ENCODE measurements around the gene MRPL18.
"Not testable (repeated sequence)": the region's sequence is repeated elsewhere in the genome, so short reads cannot be mapped to it uniquely, and the experiment has no call there.

MRPL18 gene

GRCh38 chr6:159790149-159790955 lies at the start of gene MRPL18:
Gene MRPL18 (plus strand): TSS chr6:159790467. CDS start chr6:159790588, 121 bp downstream.
- peak; percentile 93 for ATAC-seq
- TF ChIP-seq RARB (CRISPR knock-in tag; IDR thresholded peaks at IDR 0.05), result no peak

GRCh38 chr6:159742165-159742564 lies 48.1 kb upstream of the MRPL18 start:
- no peak for ATAC-seq
- no peak for TF ChIP-seq PPARA (CRISPR knock-in tag; IDR thresholded peaks at IDR 0.05; ENCODE audit: borderline replicate concordance)
- TF ChIP-seq CREB5 (CRISPR knock-in tag; IDR thresholded peaks at IDR 0.05; ENCODE audit: low read depth), result no peak
- no peak for TF ChIP-seq TCF4 (CRISPR knock-in tag; IDR thresholded peaks at IDR 0.05; ENCODE audit: borderline replicate concordance)
- no peak for TF ChIP-seq SNAI2 (CRISPR knock-in tag; IDR thresholded peaks at IDR 0.05)
- no peak for TF ChIP-seq ISL1 (CRISPR knock-in tag; IDR thresholded peaks at IDR 0.05)
- no peak for TF ChIP-seq TOX (CRISPR knock-in tag; IDR thresholded peaks at IDR 0.05; ENCODE audit: borderline replicate concordance)
- no peak for TF ChIP-seq ZNF565 (CRISPR knock-in tag; conservative IDR thresholded peaks at IDR 0.05; ENCODE audit: low read depth)
- TF ChIP-seq ZNF70 (CRISPR knock-in tag; IDR thresholded peaks at IDR 0.05), result no peak
- no peak for TF ChIP-seq OSR1 (CRISPR knock-in tag; IDR thresholded peaks at IDR 0.05)
- no peak for TF ChIP-seq GLIS3 (CRISPR knock-in tag; IDR thresholded peaks at IDR 0.05)
- TF ChIP-seq CSRNP3 (CRISPR knock-in tag; IDR thresholded peaks at IDR 0.05), result no peak
- TF ChIP-seq ESRRG (CRISPR knock-in tag; IDR thresholded peaks at IDR 0.05), result no peak
- no peak for TF ChIP-seq POU6F1 (CRISPR knock-in tag; IDR thresholded peaks at IDR 0.05; ENCODE audit: borderline replicate concordance, low read depth)
- TF ChIP-seq ZFP3 (CRISPR knock-in tag; IDR thresholded peaks at IDR 0.05), result no peak
- TF ChIP-seq RARB (CRISPR knock-in tag; IDR thresholded peaks at IDR 0.05), result no peak
- no peak for TF ChIP-seq ZC3H10 (CRISPR knock-in tag; IDR thresholded peaks at IDR 0.05)
- TF ChIP-seq ZFP30 (CRISPR knock-in tag; IDR thresholded peaks at IDR 0.05), result no peak
- no peak for TF ChIP-seq BACH2 (CRISPR knock-in tag; IDR thresholded peaks at IDR 0.05; ENCODE audit: borderline replicate concordance)
- no peak for TF ChIP-seq CSDC2 (CRISPR knock-in tag; IDR thresholded peaks at IDR 0.05)

- no peak for ATAC-seq
- TF ChIP-seq CSRNP3 (CRISPR knock-in tag; IDR thresholded peaks at IDR 0.05) (no peak), TOX (CRISPR knock-in tag; IDR thresholded peaks at IDR 0.05; ENCODE audit: borderline replicate concordance) (no peak), OSR1 (CRISPR knock-in tag; IDR thresholded peaks at IDR 0.05) (no peak), BACH2 (CRISPR knock-in tag; IDR thresholded peaks at IDR 0.05; ENCODE audit: borderline replicate concordance) (no peak), RARB (CRISPR knock-in tag; IDR thresholded peaks at IDR 0.05) (no peak), GLIS3 (CRISPR knock-in tag; IDR thresholded peaks at IDR 0.05) (no peak), SNAI2 (CRISPR knock-in tag; IDR thresholded peaks at IDR 0.05) (no peak)
Observed at GRCh38 chr6:159745081-159745480, 45.2 kb upstream of the MRPL18 start.

- TF ChIP-seq ISL1 (CRISPR knock-in tag; IDR thresholded peaks at IDR 0.05), result no peak
- no peak for TF ChIP-seq SNAI2 (CRISPR knock-in tag; IDR thresholded peaks at IDR 0.05)
- TF ChIP-seq RARB (CRISPR knock-in tag; IDR thresholded peaks at IDR 0.05), result no peak
- TF ChIP-seq ZC3H10 (CRISPR knock-in tag; IDR thresholded peaks at IDR 0.05), result no peak
- no peak for TF ChIP-seq ARNTL (CRISPR knock-in tag; IDR thresholded peaks at IDR 0.05; ENCODE audit: borderline replicate concordance, low read depth)
- no peak for TF ChIP-seq ZFP3 (CRISPR knock-in tag; IDR thresholded peaks at IDR 0.05)
- TF ChIP-seq ZNF8 (CRISPR knock-in tag; IDR thresholded peaks at IDR 0.05), result no peak
- TF ChIP-seq BACH2 (CRISPR knock-in tag; IDR thresholded peaks at IDR 0.05; ENCODE audit: borderline replicate concordance), result no peak
- TF ChIP-seq OSR1 (CRISPR knock-in tag; IDR thresholded peaks at IDR 0.05), result no peak
- no peak for TF ChIP-seq PATZ1 (CRISPR knock-in tag; IDR thresholded peaks at IDR 0.05; ENCODE audit: borderline replicate concordance)
- TF ChIP-seq TOX (CRISPR knock-in tag; IDR thresholded peaks at IDR 0.05; ENCODE audit: borderline replicate concordance), result no peak
- TF ChIP-seq ZNF565 (CRISPR knock-in tag; conservative IDR thresholded peaks at IDR 0.05; ENCODE audit: low read depth), result no peak
- TF ChIP-seq GLIS3 (CRISPR knock-in tag; IDR thresholded peaks at IDR 0.05), result no peak
- no peak for ATAC-seq
Observed at GRCh38 chr6:159746759-159747158, 43.5 kb upstream of the MRPL18 start.

GRCh38 chr6:159748127-159748526 lies 42.1 kb upstream of the MRPL18 start:
- not testable (repeated sequence) for ATAC-seq

Data from SK-N-SH treated with all-trans-retinoic acid at 6 μM for 48 hours (cell line).